HG03520 (cell line): Measurements from ENCODE around the gene CD55.
A peak's percentile ranks its signal among the peaks of the same experiment; 100 is the strongest.

Source experiments
- ATAC-seq: cut with Tn5 transposase; IDR thresholded peaks from one replicate; pipeline ENCODE4 v1.9.1; 2021; ENCODE audit warnings: mild to moderate bottlenecking, moderate library complexity; ENCODE audit not compliant: unreplicated experiment

The CD55 gene, protein sequence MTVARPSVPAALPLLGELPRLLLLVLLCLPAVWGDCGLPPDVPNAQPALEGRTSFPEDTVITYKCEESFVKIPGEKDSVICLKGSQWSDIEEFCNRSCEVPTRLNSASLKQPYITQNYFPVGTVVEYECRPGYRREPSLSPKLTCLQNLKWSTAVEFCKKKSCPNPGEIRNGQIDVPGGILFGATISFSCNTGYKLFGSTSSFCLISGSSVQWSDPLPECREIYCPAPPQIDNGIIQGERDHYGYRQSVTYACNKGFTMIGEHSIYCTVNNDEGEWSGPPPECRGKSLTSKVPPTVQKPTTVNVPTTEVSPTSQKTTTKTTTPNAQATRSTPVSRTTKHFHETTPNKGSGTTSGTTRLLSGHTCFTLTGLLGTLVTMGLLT

GRCh38 chr1:207321079-207321789 is at the start of gene CD55:
TSS of gene CD55 (plus strand) at chr1:207321678. CDS start at chr1:207321766, 88 bp downstream.
- ATAC-seq: peak; percentile 89

DNA sequence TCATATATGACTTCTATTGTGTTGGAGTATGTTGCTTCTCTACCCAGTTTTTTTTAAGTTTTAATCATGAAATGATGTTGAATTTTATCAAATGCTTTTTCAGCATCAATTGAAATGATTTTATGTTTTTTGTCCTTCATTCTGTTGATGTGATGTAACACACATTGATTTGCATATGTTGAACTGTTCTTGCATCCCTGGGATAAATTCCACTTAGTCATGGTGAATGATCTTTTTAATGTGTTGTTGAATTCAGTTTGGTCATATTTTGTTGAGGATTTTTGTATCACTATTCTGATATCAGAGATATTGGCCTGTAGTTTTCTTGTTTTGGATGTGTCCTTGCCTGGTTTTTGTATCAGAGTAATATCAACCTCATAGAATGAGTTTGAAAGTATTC is 46.6 kb upstream of the CD55 start:
- ATAC-seq: no peak

DNA sequence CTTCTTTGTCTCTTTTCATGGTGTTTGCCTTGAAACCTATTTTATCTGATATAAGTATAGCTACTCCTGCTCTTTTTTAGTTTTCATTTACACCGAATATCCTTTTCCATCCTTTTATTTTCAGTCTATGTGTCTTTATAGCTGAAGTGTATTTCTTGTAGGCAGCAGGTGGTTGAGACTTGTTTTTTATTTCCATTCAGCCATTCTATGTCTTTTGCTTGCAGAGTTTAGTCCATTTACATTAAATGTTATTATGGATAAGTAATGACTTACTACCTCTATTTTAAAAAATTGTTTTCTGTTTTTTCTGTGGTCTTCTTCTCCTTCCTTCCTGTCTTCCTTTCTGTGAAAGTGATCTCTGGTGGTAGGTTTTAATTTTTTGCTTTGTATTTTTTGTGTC is 45.0 kb upstream of the CD55 start:
- no peak for ATAC-seq

- ATAC-seq: no peak
Observed at GRCh38 chr1:207277241-207277640, 44.2 kb upstream of the CD55 start.

GRCh38 chr1:207279652-207280051 is 41.8 kb upstream of the CD55 start:
- ATAC-seq: no peak

GRCh38 chr1:207280706-207281105 is 40.8 kb upstream of the CD55 start:
- ATAC-seq: no peak

DNA sequence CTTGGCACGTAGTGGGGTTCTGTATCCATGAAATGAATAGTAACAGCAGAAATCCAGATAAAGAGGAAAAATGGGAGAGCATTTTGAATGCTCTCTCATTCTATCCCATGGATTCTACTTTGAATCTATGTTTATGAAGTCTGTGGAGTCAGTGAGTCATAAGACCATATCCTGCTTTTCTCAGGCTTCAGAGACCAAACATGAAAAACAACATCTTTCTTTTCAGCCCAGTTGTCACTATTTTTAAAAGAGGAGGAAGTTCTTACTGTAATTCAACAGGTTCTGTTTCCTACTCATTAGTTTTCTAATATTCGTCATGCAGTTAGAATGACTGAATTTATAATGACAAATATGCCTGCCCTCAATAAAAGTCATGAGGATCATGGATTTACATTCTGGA is 39.4 kb upstream of the CD55 start:
- ATAC-seq: no peak

GRCh38 chr1:207282496-207283380 is 38.7 kb upstream of the CD55 start:
- ATAC-seq: no peak

- no peak for ATAC-seq
Observed at GRCh38 chr1:207283421-207283820, 38.1 kb upstream of the CD55 start.

DNA sequence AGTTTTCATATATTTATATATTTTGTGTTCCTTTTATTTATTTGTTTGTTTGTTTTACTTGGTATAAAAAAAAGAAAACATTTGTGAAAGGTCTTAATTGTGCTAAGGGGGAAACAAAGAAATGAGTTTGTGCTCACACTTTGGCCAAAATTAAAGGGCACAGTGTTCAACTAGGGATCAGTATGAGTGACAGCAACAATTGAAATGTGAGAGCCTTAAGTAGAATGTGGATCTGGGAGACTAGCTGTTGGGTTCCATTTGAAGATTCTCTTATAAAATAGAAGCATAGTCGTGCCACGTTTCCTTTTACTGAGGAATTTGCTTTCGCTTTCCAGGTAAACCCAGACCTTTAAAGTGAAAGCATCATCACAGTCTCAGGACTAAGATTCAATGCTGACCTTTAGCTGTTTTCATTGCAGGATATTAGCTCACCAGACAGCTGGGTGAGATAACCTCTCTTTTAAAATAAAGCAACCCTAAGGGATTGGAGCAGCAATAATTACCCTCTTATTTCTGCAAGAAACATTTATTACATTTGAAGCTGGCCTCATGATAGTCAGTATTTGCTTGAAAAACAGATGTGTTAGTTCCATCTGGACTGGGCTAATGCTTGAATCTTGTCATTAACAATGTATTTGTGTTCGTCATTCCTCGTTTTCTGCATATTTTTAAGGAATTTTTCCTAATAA is 37.1 kb upstream of the CD55 start:
- no peak for ATAC-seq

- ATAC-seq: no peak
Observed at GRCh38 chr1:207286786-207287468, 34.6 kb upstream of the CD55 start.

GRCh38 chr1:207288315-207288714 is 33.2 kb upstream of the CD55 start:
- no peak for ATAC-seq

GRCh38 chr1:207289756-207290155 is 31.7 kb upstream of the CD55 start:
- ATAC-seq: no peak

DNA sequence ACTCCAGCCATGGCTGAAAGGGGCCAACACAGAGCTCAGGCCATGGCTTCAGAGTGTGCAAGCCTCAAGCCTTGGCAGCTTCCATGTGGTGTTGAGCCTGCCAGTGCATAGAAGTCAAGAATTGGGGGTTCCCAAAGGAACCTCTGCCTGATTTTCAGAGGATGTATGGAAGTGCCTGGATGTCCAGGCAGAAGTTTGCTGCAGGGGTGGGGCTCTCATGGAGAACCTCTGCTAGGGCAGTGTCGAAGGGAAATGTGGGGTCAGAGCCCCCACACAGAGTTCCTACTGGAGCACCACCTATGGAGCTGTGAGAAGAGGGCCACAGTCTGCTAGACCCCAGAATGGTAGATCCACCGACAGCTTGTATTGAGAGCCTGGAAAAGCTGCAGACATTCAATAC is 29.8 kb upstream of the CD55 start:
- no peak for ATAC-seq

- no peak for ATAC-seq
Observed at GRCh38 chr1:207298186-207298585, 23.3 kb upstream of the CD55 start.

DNA sequence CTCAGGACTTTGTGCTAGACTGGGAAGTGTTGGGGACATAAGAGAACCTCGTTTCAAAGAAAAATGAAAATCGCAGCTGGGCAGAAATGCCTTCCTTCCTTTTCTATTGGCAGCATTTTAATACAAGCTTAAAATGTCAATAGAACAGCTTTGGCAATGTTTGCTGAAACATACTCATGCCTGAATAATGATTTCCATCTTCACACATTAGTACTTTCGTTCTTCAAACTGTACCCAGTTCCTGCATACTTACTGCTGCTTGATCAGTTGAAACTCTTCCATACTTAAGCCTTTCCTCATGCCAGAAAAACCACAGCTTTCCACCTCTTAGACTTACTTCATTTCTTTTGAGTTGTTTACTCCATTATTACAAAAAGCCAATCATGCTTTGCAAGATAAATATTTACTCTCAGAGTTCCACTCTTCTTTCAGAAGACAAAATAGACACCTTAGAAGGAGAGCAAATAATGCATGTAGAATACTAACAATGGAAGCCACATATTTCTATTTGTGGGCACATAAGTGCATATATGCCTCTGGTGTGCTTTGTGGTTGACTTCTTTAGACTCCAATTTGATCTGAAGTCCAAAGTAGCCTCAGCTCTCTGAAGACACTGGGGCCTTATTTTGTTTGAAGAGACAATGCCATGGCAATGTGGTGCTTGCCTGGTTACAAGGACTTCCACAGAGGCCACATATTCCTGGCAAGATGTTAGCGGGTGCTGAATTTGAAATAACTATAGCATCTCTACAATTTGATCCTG is 22.7 kb upstream of the CD55 start:
- no peak for ATAC-seq

DNA sequence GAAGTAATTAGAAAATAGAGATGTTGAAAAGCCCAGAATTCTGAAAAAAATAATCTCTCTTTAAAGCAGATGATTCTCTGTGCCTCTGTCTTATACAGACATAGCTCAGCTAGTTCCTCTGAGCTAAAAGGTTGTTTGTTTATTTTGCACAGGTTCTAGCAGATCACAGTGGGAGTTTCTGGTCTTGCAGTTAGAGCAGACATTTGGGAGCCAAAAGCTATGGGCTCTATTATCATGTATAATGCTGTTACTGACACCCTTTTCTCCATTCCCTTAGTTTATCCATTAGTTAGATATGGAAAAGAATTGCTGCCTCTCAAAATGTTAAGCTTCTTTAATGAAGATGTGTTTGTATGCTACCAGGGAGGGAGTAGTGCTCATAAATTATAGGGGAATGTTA is 20.5 kb upstream of the CD55 start:
- ATAC-seq: no peak

- ATAC-seq: no peak
Observed at GRCh38 chr1:207302618-207303393, 18.7 kb upstream of the CD55 start.
